HG03439 (cell line): Measurements from ENCODE around the gene PICK1.
"Not testable (repeated sequence)": the region's sequence is repeated elsewhere in the genome, so short reads cannot be mapped to it uniquely, and the experiment has no call there.

ENCODE experiments used
- ATAC-seq: cut with Tn5 transposase; IDR thresholded peaks from one replicate; pipeline ENCODE4 v1.9.1; 2021; ENCODE audit warnings: mild to moderate bottlenecking, moderate library complexity; ENCODE audit not compliant: unreplicated experiment

The PICK1 gene

GRCh38 chr22:38073150-38074130 is 16.2 kb downstream of the PICK1 start:
- no peak for ATAC-seq

- ATAC-seq, result no peak
Observed at GRCh38 chr22:38074181-38075104, 17.2 kb downstream of the PICK1 start.

- no peak for ATAC-seq
Observed at GRCh38 chr22:38075105-38075825, 18.1 kb downstream of the PICK1 start.

GRCh38 chr22:38075961-38076360 is 18.8 kb downstream of the PICK1 start:
- no peak for ATAC-seq

DNA sequence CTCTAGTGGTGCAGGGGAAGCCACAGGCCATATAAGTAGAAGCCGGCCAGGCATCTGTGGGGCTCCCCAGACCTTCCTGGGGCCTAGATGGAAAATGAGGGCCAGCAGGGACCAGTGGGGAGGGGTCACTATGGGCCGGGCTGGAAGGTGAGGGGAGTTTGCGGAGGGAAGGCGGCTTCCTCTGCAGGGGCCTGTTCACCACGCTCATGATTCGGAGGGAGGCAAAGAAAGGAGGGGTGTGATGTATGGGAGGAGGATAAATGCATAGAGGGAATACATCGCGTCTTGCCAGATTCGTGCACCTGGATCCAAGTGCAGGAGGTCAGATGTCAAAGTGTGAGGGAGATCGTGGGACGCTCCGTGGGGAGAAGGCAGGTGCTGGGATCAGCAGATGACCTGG is 19.9 kb downstream of the PICK1 start:
- ATAC-seq, result no peak

GRCh38 chr22:38077595-38077994 is 20.4 kb downstream of the PICK1 start:
- no peak for ATAC-seq

DNA sequence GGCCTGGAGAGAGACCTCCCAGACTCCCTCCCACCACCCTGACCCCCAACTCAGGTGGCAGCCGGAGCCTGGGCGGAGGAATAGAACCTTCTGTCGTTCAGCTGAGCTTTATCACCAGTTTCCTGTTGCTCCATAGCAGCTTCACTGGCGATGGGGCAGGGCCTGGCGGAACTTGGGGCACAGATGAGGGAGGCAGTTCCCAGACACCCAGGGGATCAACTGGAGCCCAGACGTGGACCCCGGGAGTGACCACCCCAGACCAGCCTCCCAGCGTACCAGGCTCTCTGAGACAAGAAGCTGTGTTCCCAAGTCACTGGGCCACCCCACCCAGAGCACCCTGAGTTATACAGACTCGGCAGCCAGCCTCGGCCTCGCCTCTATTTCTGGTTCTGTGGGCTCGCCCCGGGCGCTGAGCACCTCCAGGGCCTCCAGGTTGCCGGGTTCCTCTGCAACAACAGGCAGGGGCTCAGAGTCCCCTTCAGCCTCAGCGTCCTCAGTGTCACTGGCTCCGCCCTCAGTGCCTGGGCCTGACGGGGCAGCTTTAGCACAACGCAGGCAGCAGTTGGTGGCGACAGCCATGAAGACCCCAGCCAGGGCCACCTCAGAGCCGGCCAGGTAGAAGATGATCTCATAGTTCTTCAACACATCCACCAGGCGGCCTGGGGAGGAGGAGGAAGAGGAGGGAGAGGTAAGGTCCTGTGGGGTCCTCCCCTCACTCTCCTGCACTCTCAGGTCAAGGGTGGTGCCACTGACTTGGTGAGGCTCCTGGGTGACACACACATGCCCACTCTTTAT is 21.0 kb downstream of the PICK1 start:
- no peak for ATAC-seq

DNA sequence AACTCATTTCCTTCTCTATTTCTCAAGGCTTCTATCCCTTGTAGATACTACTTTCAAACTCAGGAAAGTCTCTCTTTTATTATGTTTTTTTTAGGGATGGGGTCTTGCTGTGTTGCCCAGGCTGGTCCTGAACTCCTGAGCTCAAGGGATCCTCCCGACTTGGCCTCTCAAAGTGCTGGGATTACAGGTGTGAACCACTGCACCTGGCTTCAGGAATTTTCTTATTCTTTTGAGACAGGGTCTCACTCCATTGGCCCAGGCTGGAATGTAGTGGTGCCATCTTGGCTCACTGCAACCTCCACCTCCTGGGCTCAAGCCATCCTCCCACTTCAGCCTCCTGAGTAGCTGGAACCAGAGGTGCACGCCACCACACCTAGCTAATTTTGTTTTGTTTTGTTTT is 22.0 kb downstream of the PICK1 start:
- ATAC-seq, result not testable (repeated sequence)

GRCh38 chr22:38079804-38080203 is 22.6 kb downstream of the PICK1 start:
- no peak for ATAC-seq

DNA sequence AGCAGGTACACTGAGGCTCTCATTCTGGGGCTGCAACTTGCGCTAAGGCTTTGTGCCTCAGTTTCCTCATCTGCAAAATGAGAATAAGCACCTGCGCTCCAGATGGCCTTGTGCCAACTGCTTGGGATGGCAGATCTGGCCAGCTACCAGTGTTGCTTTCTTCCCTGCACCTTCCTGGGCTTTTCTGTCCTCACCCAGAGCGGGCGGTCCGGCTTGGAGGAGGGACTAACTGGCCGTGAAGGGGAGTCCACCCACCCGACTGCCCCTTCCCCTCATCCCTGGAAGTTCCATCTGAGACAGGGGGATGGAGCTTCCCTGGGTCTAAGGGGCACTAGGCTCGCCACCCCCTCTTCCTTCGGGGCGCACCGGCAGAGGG is 23.3 kb downstream of the PICK1 start:
- no peak for ATAC-seq

DNA sequence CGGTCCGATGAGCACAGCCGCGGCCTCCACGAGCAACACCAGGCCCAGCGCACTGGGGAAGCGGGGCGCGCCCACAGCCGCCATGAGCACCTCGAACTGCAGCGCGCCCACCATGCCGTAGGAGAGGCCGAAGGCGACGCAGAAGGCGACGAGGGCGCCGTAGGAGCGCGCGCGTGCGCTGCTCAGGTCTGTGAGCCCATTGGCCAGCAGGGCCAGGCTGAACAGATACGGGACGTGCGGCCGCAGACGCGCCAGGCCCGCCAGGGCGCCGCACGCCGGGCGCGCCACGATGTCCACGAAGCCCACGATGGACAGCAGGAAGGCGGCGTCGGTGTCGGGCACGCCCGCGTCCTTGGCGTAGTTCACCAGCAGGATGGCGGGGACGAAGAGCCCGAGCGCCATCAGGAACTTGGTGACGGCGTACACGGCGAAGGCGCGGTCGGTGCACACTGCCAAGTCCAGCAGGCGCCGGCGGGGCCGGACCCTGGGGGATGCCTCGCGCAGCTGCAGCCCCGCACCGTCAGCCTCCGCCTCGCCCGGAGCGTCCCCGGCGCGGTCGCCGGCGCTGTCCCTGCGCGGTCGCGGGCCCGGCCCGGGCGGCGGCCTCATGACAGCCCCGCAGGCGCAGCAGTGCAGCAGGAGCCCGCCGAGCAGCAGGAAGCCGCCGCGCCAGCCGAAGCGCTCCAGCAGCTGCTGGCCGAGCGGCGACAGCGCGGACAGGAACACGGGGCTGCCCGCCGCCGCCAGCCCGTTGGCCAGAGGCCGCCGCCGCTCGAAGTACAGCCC is 23.8 kb downstream of the PICK1 start:
- no peak for ATAC-seq

GRCh38 chr22:38081636-38081940 is 24.4 kb downstream of the PICK1 start:
- no peak for ATAC-seq

- ATAC-seq, result no peak
Observed at GRCh38 chr22:38081941-38082828, 25.0 kb downstream of the PICK1 start.

DNA sequence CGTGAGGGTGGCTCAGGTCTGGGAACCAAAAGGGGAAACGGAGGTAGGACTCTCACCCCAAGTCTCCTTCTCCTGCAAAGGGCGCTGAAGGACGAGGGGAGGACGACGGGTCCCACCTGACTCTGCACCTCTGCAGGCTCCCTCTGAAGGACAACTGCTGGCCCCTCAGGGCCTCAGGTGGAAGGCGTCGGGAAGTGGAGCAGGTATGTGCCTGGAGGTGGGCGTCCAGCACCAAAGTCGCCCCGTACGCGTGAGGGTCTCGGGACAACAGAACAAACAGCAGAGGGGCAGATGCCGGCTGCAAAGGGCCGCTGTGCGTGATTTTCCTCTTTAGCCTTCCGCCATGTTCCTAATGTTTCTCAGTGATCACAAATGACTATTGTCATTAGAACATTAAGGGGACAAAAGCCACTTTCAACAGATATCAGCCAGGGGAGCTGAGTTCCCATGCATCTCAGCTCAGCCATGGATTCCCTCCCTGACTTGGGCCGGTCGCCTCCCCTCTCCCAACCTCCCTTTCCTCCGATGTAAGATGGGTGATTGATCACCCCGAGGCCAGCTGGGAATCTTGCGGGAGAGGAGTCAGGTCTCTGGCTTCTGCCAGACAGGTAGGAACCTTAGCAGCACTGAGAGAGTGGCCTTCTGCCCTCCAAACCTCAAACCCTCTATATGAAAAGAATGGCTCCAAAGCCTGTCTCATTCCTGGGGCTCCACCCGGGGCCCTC is 25.9 kb downstream of the PICK1 start:
- no peak for ATAC-seq

DNA sequence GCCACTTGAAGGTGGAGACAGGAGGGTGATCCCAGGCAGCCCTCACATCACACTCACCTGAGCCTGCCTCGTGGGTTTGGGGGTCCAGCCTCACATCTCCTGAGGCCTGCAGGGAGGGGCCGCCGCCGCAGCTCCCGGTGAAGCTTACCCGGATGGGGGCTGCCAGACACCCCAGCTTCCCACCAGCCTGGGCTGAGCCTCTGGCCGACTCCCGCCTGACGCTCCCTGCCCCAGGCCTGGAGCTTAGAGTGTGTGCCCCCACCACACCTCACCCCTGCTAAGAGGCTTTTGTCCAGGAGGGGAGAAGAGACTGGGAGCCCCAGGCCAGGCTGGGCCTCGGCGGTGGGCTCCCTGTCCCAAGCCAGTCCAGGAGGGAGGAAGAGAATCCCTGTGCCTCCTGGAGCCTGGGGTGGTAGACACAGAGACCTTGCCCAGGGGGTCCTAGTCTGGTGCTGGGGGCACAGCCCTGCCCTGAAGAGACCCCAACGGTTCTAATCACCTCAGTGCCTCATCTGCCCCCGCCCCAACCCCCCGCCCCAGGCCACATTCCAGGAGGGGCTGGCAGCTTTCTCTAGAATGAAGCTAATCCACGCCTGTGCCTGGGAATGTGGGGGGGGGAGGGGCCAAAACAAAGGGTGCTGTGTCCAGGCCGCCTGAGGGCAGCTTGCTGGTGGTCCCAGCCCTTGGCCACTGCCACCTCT is 26.9 kb downstream of the PICK1 start, which contains the start of gene SLC16A8:
Gene SLC16A8 (minus strand): TSS at position 254 of the 701 bp plus-strand sequence. CDS start 1,311 bp downstream, outside the sequence.
- no peak for ATAC-seq

GRCh38 chr22:38085056-38085455 is 27.9 kb downstream of the PICK1 start:
- no peak for ATAC-seq

DNA sequence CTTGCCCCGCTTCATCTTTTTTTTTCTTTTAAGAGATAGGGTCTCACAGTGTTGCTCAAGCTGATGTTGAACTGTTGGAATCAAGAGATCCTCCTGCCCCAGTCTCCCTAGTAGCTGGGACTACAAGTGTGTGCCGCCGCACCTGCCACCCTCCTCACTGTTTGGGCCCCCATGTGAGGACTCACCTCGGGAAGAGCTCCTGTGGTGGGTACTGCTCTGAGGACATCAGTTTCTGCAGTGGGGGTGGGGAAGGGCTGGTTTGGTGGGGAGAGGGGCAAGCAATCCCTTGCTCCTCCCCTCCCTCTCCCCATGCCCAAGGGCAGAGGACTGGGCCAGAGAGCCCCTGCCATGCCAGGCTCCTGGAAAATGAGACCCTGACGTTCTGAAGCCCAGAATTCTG is 28.3 kb downstream of the PICK1 start:
- ATAC-seq, result no peak
